T-helper 1 cell treated with Interleukin-12 subunit alpha and Interleukin-12 subunit beta and Interleukin-4 antibody, amounts not matched to agents 30 ng/mL and 1 ng/mL, for 36 hours (primary cell): ENCODE measurements around the gene SIRT6. TPM values are rescaled to one million over a fixed set of nuclear protein-coding genes. Genes with fewer than 3 reads are reported as not detected.
"Not testable (repeated sequence)": the region's sequence is repeated elsewhere in the genome, so short reads cannot be mapped to it uniquely, and the experiment has no call there.

ENCODE experiments used
- intact Hi-C: fragments of 100-400 bp; cut with micrococcal nuclease; formaldehyde crosslinking; loops from one replicate; pipeline ENCODE4 v1.15.1; 2024
- total RNA-seq: library from RNA; stranded (reverse); gene quantifications from 2 replicates; pipeline ENCODE4 v1.2.3, GENCODE V29; 2022

Gene SIRT6
- total RNA-seq, 1 donor from 2014 or later, result 49.5 TPM

GRCh38 chr19:4200940-4201542 lies 18.7 kb upstream of the SIRT6 start:
- intact Hi-C loops, result no loop called here

- intact Hi-C loops, result no loop called here
These were observed 17.4 kb upstream of the SIRT6 start for GRCh38 chr19:4199699-4200293.

GRCh38 chr19:4198467-4199126 lies 16.2 kb upstream of the SIRT6 start:
- intact Hi-C loops, result no loop called here

GRCh38 chr19:4197625-4198466 lies 15.5 kb upstream of the SIRT6 start:
- intact Hi-C loops, result no loop called here

GRCh38 chr19:4197228-4197624 lies 14.9 kb upstream of the SIRT6 start:
- intact Hi-C loops, result no loop called here

GRCh38 chr19:4196587-4197148 lies 14.3 kb upstream of the SIRT6 start:
- intact Hi-C loops, result no loop called here

- intact Hi-C loops, result no loop called here
These were observed 13.6 kb upstream of the SIRT6 start for GRCh38 chr19:4196009-4196408.

GRCh38 chr19:4194353-4194752 lies 12.0 kb upstream of the SIRT6 start:
- intact Hi-C loops, result no loop called here

- intact Hi-C loops, result not testable (repeated sequence)
These were observed 10.2 kb upstream of the SIRT6 start for GRCh38 chr19:4192537-4192936.

GRCh38 chr19:4189641-4190040 lies 7.3 kb upstream of the SIRT6 start:
- intact Hi-C loops, result no loop called here

- intact Hi-C loops, result loop anchor here (2.0 kb wide), 1 partner anchor 15 kb away; no protein-coding TSS in a partner anchor
These were observed 5.2 kb upstream of the SIRT6 start for GRCh38 chr19:4187313-4188122.

GRCh38 chr19:4186087-4186993 lies 4.0 kb upstream of the SIRT6 start:
- intact Hi-C loops, result loop anchor here (1.0 to 2.0 kb wide), 4 partner anchors 14 to 196 kb away; no protein-coding TSS in a partner anchor

- intact Hi-C loops, result loop anchor here (1.0 to 2.0 kb wide), 4 partner anchors 13 to 195 kb away; no protein-coding TSS in a partner anchor
These were observed 3.2 kb upstream of the SIRT6 start for GRCh38 chr19:4185413-4186086.

- intact Hi-C loops, result loop anchor here (5.0 kb wide), 1 partner anchor 217 kb away; the partner anchor contains the start of genes CHAF1A and SH3GL1
These were observed 2.5 kb upstream of the SIRT6 start for GRCh38 chr19:4184718-4185352.

- intact Hi-C loops, result loop anchor here (5.0 kb wide), 1 partner anchor 218 kb away; the partner anchor contains the start of genes CHAF1A and SH3GL1
These were observed 1.8 kb upstream of the SIRT6 start for GRCh38 chr19:4183967-4184717.

- intact Hi-C loops, result loop anchor here (5.0 kb wide), 1 partner anchor 221 kb away; the partner anchor contains the start of genes CHAF1A and SH3GL1
These were observed 1.3 kb downstream of the SIRT6 start for GRCh38 chr19:4181053-4181508.

GRCh38 chr19:4178990-4179389 lies 3.4 kb downstream of the SIRT6 start:
- intact Hi-C loops, result no loop called here
